Umbilical cord (tissue), 2 donors: ENCODE measurements around the gene RNF167. TPM values are rescaled to one million over a fixed set of nuclear protein-coding genes. Genes with fewer than 3 reads are reported as not detected.
A peak's percentile ranks its signal among the peaks of the same experiment; 100 is the strongest.
"Not testable (repeated sequence)": the region's sequence is repeated elsewhere in the genome, so short reads cannot be mapped to it uniquely, and the experiment has no call there.

Experiments used
- DNase-seq: peaks from one replicate; pipeline ENCODE4 v3.0.0-alpha.2; 2015; ENCODE audit warnings: low spot score
- total RNA-seq: library from RNA; depleted of rRNA; stranded (reverse); fragments of >200 nt; gene quantifications from one replicate; pipeline ENCODE4 v1.2.3, GENCODE V29; 2014; ENCODE audit warnings: low replicate concordance; ENCODE audit not compliant: insufficient read depth

The RNF167 gene
- total RNA-seq, 1 donor from 2014 or later: 10.8 TPM

DNA sequence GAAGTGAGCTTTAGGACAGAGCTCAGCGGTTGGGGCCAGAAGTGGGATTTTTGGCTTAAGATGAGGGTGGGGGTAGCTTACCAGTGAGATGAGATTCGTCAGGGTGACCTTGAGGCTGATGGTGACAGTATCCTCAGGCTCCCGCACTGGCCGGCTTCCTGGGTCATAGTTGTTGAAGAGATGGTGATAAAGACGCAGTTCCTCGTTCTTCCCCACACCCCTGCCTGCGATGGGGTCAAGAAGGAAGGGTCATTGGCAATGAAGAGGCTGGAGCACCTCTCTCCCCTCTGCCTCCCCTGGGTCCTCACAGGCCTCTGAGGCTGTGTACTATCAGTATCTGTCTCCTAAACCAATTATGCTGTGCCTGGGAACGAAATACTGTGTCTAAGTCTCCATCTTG lies 37.5 kb upstream of the RNF167 start:
- DNase-seq: no peak

DNA sequence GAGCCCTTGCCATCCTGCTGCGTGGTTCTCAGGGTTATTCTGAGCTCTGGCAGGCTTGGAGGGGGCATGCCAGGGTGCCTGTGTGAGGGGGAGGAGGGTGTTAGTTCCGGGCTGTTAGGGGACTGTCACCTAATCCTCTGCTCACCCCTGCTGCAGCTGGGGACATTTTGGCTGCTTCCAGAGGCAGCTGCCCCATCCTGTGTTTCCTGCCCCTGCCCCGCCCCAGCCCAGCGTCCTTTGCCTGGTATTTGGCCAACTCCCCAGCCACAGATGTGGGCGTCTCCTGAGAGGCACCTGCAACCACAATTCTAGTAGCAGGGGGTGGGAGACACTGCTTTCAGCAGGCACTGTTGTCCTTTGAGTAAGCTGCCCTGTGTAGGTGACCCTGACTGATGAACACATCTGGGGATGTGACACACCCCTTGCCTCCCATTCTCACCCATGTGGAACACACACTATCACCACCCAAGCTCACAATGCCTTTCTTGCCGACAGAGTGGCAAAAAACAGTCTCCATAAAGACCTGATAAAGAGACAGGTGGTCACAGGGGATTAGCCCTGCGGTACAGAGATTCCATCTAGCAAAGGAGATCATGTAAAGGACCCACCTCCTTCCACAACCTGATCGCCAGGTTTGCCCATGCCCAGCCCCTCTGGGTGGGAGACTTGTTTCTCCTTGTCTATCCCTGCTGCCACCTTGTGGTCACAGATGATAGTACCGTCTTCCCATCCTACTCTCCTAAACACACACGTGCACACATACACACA lies 36.8 kb upstream of the RNF167 start, which contains the start of gene CHRNE:
Gene CHRNE (minus strand): TSS at position 48 of the 768 bp plus-strand sequence. CDS start 35 bp downstream, at position 13.
- DNase-seq: peak; percentile 82

DNA sequence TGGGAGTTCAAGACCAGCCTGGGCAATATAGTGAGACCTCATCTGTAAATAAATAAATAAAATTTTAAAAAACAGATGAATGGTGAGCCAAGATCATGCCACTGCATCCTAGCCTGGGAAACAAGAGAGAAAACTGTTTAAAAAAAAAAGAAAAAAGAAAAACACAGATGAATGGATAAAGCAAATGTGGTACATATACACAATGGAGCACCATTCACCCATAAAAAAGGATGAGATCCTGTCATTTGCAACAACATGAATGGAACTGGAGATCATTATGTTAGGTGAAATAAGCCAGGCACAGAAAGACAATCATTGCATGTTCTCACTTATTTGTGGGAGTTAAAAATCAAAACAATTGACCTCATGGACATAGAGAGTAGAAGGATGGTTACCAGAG lies 33.4 kb upstream of the RNF167 start:
- DNase-seq: not testable (repeated sequence)

DNA sequence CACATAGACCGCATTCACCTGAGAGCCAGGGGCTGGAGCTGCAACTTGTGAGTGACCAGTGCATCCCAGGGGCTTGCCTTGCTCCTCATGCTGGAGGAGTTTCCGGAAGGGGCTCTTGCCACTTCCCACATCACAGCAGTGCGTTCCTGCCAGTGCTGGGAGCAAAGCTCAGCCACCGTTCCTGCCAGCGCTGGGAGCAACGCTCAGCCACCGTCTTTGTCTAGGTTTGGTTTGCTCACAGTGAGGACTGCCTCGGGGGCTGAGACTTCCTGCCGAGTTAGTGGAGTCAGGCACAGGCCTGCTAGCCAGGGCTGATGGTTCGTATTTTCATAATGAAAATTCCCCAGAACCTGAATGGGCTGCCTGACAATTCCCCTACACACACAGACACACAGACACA lies 31.8 kb upstream of the RNF167 start:
- peak; percentile 37 for DNase-seq

DNA sequence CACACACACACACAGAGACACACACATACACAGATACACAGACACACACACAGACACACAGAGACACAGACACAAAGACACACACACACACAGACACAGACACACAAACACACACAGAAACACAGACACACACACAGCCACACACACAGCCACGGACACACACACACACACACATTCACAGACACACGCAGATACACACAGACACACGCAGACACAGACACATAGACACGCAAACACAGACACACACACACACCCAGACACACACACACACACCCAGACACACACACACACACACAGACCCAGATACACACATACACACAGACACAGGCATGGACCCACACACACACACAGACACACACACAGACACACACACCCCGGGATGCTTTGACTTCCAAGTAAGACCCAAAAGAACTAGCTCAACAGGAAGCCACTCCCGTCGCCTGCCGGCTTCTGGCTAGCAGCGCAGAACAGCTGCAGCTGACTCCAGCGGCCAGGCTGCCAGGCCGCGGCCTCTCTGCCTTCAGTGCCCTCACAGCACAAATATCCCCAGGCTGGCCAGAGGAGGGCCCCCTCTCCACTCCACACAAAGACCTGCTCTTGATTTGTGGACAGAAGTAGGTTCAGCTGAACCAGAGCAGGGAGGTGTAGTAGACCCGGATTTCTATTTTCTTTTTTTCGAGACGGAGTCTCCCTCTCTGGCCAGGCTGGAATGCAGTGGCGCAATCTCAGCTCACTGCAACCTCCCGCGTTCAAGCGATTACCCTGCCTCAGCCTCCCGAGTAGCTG lies 31.2 kb upstream of the RNF167 start:
- DNase-seq: peak; percentile 87

DNA sequence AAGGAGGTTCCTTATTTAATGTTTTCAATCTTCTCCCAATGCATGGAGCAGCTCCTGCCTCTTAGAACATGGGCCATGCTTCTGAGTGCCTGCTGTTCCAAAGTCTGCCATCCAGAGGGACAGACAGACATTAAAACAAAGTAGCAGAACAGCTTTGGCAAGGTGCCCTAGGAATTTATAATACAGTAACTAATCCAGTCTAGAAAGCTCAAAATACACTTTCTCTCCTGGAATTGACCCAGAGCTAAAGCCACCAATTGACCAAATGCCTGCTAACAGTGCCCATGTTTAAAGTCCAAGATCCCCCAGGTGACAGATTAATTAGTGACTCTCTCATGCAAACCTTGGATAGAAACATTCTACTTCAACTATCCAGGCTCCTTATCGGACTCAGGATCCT lies 26.1 kb upstream of the RNF167 start:
- DNase-seq: no peak

DNA sequence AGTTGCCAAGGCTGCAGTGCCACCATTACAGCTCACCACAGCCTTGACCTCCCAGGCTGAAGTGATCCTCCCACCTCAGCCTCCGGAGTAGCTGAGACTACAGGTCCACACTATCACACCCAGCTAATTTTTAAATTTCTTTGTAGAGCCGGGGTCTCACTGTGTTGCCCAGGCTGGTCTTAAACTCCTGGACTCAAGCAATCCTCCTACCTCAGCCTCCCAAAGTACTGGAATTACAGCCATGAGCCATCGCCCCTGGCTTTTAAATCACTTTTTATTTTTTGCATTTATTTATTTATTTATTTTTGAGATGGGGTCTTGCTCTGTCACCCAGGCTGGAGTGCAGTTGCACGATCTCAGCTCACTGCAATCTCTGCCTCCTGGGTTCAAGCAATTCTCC lies 25.5 kb upstream of the RNF167 start:
- not testable (repeated sequence) for DNase-seq

DNA sequence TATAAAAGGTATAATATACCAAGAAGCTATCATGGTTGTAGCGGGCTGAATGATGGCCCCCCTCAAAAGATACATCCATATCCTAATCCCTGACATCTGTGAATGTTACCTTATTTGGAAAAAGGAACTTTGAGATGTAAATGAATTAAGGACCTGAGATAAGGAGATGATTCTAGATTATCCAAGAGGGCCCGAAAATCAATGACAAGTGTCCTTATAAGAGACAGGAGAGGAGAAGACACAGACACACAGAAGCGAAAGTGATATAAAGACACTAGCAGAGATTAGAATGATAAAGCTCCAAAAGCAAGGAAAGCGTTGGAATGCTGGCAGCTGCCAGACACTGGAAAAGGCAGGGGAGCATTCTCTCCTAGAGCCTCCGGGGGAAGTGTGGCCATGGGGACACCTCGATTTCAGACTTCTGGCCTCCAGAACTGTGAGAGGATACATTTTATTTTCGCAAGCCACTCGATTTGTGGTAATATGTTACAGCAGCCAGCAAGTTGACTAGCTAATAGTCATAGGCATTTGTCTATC lies 20.5 kb upstream of the RNF167 start:
- no peak for DNase-seq

DNA sequence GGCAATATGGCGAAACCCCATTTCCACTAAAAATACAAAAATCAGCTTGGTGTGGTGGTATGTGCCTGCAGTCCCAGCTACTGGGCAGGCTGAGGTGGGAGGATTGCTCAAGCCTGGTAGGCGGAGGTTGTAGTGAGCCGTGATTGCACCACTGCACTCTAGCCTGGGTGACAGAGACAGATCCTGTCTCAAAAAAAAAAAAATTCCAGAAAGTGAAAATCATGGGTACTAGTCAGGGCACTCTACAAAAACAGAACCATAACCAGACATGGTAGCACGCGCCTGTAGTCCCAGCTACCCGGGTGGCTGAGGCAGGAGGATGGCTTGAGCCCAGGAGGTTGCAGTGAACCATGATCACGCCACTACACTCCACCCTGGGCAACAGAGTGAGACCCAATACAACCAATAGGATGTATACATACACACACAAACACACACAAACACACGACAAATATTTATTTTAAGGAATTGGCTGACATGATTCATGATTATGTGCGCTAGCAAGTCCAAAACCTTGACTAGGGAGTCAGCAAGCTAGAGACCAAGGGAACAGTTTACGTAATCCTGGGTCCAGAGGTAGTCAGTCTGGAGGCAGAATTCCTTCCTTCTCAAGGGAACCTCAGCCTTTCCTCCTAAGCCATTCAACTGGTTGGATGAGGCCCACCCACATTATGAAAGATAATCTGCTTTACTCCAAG lies 19.6 kb upstream of the RNF167 start:
- DNase-seq: no peak

DNA sequence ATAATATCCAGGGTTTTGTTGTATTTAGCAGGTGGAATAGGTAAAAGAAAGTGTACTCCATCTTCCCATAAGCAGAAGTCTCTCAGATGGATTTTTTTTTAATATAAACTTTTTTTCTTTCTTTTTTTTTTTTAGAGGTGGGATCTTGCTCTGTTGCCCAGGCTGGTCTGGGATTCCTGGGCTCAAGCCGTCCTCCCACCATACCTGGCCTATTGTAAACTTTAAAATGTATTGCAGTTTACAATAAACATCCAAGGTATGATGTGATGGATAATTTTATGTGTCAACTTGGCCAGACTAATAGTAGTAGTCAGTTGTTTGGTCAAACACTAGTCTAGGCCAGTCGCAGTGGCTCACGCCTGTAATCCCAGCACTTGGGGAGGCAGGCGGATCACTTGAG lies 18.7 kb upstream of the RNF167 start:
- DNase-seq: no peak

DNA sequence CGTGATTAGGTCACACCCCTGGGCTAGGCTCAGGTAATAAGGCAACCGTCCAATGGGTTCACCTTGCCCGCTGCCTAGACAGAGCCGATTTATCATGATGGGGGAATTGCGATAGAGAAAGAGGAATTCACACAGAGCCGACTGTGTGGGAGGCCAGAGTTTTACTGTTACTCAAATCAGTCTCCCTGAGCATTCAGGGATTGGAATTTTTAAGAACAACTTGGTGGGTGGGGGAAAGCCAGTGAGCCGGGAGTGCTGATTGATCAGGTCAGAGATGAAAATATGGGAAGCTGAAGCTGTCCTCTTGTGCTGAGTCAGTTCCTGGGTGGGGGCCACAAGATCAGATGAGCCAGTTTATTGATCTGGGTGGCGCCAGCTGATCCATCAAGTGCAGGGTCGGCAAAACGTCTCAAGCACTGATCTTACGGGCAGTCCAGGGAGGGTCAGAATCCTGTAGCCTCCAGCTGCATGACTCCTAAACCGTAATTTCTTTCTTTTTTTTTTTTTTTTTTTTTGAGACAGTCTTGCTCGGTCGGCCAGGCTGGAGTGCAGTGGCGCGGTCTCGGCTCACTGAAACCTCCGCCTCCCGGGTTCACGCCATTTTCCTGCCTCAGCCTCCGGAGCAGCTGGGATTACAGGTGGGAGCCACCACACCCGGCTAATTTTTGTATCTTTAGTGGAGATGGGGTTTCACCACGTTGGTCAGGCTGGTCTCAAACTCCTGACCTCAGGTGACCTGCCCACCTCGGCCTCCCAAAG lies 13.3 kb upstream of the RNF167 start:
- DNase-seq: not testable (repeated sequence)

DNA sequence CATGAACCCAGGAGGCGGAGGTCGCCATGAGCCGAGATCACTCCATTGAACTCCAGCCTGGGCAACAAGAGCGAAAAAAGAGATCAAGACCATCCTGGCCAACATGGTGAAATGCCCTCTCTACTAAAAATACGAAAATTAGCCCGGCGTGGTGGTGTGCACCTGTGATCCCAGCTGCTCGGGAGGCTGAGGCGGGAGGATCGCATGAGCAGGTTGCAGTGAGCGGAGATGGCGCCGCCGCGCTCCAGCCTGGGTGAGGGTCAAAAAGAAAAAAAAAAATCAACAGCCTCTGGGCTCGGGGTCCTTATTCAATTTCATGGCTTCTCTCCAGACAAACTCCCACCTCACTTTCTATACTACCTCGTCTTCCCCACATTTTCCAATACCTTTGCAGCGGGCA lies 11.2 kb upstream of the RNF167 start:
- no peak for DNase-seq

DNA sequence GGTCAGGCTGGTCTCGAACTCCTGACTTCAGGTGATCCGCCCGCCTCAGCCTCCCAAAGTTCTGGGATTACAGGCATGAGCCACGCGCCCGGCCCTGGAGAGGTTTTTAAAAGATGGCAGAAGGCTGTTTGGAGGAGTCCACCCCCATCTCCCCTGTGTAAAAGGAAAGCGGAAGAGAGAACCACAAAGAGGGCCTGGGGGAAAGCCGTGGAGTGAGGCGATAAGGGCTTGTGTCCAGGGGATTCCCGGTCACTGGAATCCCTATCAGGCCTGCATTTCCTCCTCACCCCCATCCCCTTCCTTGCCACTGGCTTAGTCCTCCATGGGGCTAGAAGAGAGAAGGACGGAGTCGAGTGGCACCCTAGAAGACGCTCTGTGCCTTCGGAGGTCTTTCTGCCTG lies 8.1 kb upstream of the RNF167 start, which contains the start of gene GP1BA:
Gene GP1BA (plus strand): TSS at position 315 of the 400 bp plus-strand sequence. CDS start 328 bp downstream, outside the sequence.
- no peak for DNase-seq

DNA sequence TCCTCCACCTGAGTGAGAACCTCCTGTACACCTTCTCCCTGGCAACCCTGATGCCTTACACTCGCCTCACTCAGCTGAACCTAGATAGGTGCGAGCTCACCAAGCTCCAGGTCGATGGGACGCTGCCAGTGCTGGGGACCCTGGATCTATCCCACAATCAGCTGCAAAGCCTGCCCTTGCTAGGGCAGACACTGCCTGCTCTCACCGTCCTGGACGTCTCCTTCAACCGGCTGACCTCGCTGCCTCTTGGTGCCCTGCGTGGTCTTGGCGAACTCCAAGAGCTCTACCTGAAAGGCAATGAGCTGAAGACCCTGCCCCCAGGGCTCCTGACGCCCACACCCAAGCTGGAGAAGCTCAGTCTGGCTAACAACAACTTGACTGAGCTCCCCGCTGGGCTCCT lies 7.3 kb upstream of the RNF167 start:
- no peak for DNase-seq

DNA sequence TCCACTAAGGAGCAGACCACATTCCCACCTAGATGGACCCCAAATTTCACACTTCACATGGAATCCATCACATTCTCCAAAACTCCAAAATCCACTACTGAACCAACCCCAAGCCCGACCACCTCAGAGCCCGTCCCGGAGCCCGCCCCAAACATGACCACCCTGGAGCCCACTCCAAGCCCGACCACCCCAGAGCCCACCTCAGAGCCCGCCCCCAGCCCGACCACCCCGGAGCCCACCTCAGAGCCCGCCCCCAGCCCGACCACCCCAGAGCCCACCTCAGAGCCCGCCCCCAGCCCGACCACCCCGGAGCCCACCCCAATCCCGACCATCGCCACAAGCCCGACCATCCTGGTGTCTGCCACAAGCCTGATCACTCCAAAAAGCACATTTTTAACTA lies 6.4 kb upstream of the RNF167 start:
- DNase-seq: no peak

DNA sequence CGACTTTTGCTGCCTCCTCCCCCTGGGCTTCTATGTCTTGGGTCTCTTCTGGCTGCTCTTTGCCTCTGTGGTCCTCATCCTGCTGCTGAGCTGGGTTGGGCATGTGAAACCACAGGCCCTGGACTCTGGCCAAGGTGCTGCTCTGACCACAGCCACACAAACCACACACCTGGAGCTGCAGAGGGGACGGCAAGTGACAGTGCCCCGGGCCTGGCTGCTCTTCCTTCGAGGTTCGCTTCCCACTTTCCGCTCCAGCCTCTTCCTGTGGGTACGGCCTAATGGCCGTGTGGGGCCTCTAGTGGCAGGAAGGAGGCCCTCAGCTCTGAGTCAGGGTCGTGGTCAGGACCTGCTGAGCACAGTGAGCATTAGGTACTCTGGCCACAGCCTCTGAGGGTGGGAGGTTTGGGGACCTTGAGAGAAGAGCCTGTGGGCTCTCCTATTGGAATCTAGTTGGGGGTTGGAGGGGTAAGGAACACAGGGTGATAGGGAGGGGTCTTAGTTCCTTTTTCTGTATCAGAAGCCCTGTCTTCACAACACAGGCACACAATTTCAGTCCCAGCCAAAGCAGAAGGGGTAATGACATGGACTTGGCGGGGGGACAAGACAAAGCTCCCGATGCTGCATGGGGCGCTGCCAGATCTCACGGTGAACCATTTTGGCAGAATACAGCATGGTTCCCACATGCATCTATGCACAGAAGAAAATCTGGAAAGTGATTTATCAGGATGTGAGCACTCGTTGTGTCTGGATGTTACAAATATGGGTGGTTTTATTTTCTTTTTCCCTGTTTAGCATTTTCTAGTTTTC lies 5.7 kb upstream of the RNF167 start:
- no peak for DNase-seq

DNA sequence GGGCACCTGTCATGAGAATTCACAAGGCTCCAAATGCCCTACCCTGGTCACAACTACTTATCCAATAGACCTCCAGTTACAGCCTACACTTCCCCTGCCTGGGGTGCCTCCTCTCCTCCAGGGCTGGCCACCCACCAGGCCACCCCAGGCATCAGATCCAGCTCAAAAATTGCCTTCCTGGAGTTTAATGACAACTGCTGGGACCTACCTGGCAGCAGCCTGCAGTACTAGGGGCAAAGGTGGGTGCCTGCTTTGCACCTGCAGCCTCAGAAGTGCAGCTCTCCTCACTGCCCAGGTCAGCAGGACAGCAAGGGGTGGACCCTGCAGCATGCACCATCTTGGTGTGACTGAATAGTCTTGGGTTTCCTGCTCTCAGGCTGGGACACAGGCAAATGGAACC lies 4.4 kb upstream of the RNF167 start:
- DNase-seq: no peak

DNA sequence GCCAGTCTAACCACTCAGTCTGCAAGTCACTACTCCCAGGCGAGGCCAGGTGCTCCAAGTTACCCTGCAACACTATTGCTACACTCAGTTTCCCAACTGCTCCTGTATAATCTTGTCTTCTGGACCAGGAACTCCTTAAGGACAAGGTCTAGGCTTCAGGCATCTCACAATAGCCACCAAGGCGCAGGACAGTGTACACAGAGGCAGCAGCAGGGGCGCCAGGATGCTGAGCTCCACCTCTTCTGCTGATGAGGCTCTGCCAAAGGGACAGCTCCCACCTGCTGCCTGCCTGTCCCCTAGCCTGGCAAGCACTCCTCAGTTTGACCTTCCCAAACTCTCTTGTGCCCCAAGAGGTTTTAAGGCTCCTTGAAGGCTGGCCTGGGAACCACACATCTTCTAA lies 3.6 kb upstream of the RNF167 start:
- DNase-seq: no peak

DNA sequence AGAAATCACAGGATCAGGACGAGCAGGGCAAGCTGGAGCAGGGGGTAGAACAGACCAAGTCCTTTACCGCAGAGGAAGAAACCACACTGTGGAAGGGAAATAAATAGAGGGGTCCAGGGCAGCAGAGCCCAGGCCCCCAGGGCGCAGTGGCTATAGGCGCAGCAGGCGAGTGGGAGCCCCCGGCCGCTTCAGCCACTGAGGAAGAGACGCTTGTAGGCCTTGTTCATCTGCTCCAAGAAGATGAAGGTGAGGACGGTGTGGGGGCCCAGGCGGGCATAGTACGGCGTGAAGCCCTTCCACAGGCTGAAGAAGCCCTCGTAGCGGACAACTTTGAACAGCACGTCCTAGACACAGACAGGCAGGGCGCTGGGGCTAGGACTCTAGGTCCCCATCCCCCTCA lies 2.5 kb upstream of the RNF167 start:
- DNase-seq: no peak

DNA sequence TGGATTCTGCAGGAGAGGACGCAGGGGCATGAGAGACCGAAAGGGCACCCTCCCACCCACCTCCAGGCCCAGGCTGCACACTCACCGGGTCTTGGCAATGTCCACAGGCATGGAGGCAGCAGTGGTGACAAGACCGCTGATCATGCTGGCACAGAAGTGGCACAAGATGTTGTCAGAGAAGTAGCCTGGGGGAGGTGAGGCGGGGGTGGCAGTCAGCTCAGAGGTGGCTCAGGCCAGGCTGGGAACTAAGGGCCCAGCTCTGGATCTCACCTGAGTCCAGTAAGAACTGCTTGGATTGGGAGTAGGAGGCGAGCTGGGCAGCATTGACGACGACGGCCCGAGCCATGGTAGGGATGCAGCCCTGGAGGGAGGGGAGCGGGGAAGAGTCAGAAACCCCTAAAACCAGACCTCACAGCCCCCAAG lies 2.0 kb upstream of the RNF167 start:
- no peak for DNase-seq
